ENCODE results near the gene PIN1. TPM values are rescaled to one million over a fixed set of nuclear protein-coding genes. Genes with fewer than 3 reads are reported as not detected.

Gene PIN1
- total and polyA plus RNA-seq, 2 of the 8 experiments (the other 6 are each of a cell fraction or from before 2014, with no cell fraction given): 78.3 to 90.8 TPM

DNA sequence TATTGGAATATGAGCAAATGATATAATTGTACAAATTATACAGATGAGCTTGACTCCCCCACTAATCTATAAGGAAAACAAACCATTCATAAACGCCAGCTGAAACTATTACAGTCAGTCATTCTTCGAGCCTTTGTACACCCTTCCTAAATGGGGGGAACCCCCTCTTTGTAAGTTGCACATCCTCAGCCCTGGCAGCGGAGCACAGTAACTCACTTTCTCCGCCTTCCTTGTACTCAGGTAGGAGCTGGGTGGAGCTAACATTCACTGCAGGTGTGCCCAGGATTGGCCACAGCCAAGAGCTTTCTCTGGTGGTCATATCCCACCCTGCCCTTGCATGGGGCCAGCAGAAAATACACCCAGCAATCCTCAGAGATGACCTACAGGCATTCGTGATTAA lies 28.6 kb downstream of the PIN1 start:
- peaks cover 0 to 2% of the 10 kb centered on the region in 2 experiments for H4K20me1 ChIP-seq (replicated peaks in 1 of 2; ENCODE audit: control insufficient read depth in 1 of 2, insufficient read depth in 2 of 2, low read length in 2 of 2)
- H2AFZ ChIP-seq (ENCODE audit: low read length): no peak overlapping the region
- H2AK5ac ChIP-seq (ENCODE audit: low read depth, low read length): no peak overlapping the region
- no peaks in the 10 kb centered on the region for H3K23me2 ChIP-seq (ENCODE audit: low read depth, low read length)
- POLR2A ChIA-PET (ENCODE audit: partially characterized antibody): interaction anchor here (0.9 kb wide), 1 partner anchor 49 kb away, joined by 3 read pairs; no protein-coding TSS in a partner anchor
- peaks cover 0 to 7% (median 4%) of the 10 kb centered on the region in 4 experiments; a peak in 3 of 7 replicates for H3K4me1 ChIP-seq (replicated peaks in 1 of 4; ENCODE audit: control insufficient read depth in 3 of 4, insufficient read depth in 4 of 4, low read length in 3 of 4)
- H3K79me2 ChIP-seq (ENCODE audit: control insufficient read depth in 1 of 2, insufficient read depth in 2 of 2, low read length in 2 of 2): no peaks in the 10 kb centered on the region
- no peak overlapping the region for H3K4me2 ChIP-seq (ENCODE audit: insufficient read depth in 1 of 2, low read depth in 2 of 2, low read length in 2 of 2)
- no peak overlapping the region for H4K5ac ChIP-seq (ENCODE audit: insufficient read length, low read depth, low read length)
- no peak overlapping the region for H3K27ac ChIP-seq (ENCODE audit: low read depth, low read length)
- DNase-seq (ENCODE audit: low read depth in 1 of 2, low spot score in 2 of 2) (no peak), FAIRE-seq (no peak)
- H2BK15ac ChIP-seq (ENCODE audit: low read length): no peak overlapping the region
- no peak overlapping the region for H3K56ac ChIP-seq (replicated peaks; ENCODE audit: insufficient read length, low read depth, low read length)
- H3K9me3 ChIP-seq (ENCODE audit: insufficient read depth in 2 of 2, low read depth in 1 of 2, low read length in 1 of 2): no peaks in the 10 kb centered on the region
- no peak overlapping the region for H3K23ac ChIP-seq (ENCODE audit: insufficient read length)
- no peak overlapping the region for H2BK120ac ChIP-seq (replicated peaks; ENCODE audit: low read depth, low read length)
- peaks cover 2% of the 10 kb centered on the region; the same call in 1 of the 2 replicates for H3K79me1 ChIP-seq (ENCODE audit: low read depth, low read length)
- no peak overlapping the region for H3K14ac ChIP-seq (ENCODE audit: insufficient read length)
- no peak overlapping the region for H3K9ac ChIP-seq (replicated peaks in 1 of 4; ENCODE audit: extremely low read depth in 1 of 4, low read depth in 3 of 4, low read length in 3 of 4)
- TF ChIP-seq NRF1 (IDR thresholded peaks at IDR 0.05; ENCODE audit: low read depth, low read length) (no peak), YY1 (IDR thresholded peaks at IDR 0.05; ENCODE audit: low read depth, low read length) (no peak)
- H3K4me3 ChIP-seq (ENCODE audit: extremely low read depth in 1 of 4, insufficient read depth in 2 of 4, low read depth in 3 of 4, low read length in 4 of 4): no peak overlapping the region
- no peak overlapping the region for H3K4ac ChIP-seq (replicated peaks; ENCODE audit: insufficient read length, low read depth, low read length)
- H2BK12ac ChIP-seq (ENCODE audit: low read depth, low read length): no peak overlapping the region
- no peak overlapping the region for H4K91ac ChIP-seq (replicated peaks; ENCODE audit: insufficient read length, low read length)
- H2BK20ac ChIP-seq (ENCODE audit: low read length): no peak overlapping the region
- no peak overlapping the region for H2BK5ac ChIP-seq (ENCODE audit: low read depth, low read length)
- CTCF ChIA-PET (ENCODE audit: partially characterized antibody): interaction anchor here (0.6 to 2.1 kb wide), 6 partner anchors 11 to 104 kb away, joined by 3 to 11 read pairs (median 3); no protein-coding TSS in a partner anchor
- 85% methylated on average over 5 of the region's 5 CpGs; no CpG with 5 or more reads in 1 of the 2 experiments for WGBS, 2 experiments (ENCODE audit: extremely low coverage in 1 of 2, insufficient coverage in 1 of 2, insufficient read length in 1 of 2, insufficient replicate concordance in 2 of 2, low coverage in 1 of 2, low lambda C conversion rate in 2 of 2, missing lambda C conversion rate in 1 of 2)
- H4K8ac ChIP-seq (ENCODE audit: extremely low read depth, insufficient read depth, low read length): no peak overlapping the region
- no peak overlapping the region for H3K18ac ChIP-seq (ENCODE audit: extremely low read depth, low read length)
- H3K36me3 ChIP-seq (ENCODE audit: control insufficient read depth in 2 of 4, insufficient read depth in 4 of 4, low read length in 3 of 4): no peaks in the 10 kb centered on the region; a peak in 1 of 8 replicates
- H3K27me3 ChIP-seq (replicated peaks in 1 of 4; ENCODE audit: control insufficient read depth in 3 of 4, extremely low read depth in 1 of 4, insufficient read depth in 3 of 4, low read length in 3 of 4): no peaks in the 10 kb centered on the region
